Mucosa of gallbladder (tissue), 1 donor: ENCODE results near the gene C2CD3. TPM values are rescaled to one million over a fixed set of nuclear protein-coding genes. Genes with fewer than 3 reads are reported as not detected.

Source experiments
- DNase-seq: peaks from one replicate; pipeline ENCODE4 v3.0.0-alpha.2; 2020; ENCODE audit warnings: low spot score
- total RNA-seq: library from RNA; stranded (reverse); gene quantifications from one replicate; pipeline ENCODE4 v1.2.1, GENCODE V29; 2021
- donor health status: DM: no; HTN: no; CAD: no.

C2CD3 gene
- total RNA-seq, 1 donor from 2014 or later = 24.8 TPM

DNA sequence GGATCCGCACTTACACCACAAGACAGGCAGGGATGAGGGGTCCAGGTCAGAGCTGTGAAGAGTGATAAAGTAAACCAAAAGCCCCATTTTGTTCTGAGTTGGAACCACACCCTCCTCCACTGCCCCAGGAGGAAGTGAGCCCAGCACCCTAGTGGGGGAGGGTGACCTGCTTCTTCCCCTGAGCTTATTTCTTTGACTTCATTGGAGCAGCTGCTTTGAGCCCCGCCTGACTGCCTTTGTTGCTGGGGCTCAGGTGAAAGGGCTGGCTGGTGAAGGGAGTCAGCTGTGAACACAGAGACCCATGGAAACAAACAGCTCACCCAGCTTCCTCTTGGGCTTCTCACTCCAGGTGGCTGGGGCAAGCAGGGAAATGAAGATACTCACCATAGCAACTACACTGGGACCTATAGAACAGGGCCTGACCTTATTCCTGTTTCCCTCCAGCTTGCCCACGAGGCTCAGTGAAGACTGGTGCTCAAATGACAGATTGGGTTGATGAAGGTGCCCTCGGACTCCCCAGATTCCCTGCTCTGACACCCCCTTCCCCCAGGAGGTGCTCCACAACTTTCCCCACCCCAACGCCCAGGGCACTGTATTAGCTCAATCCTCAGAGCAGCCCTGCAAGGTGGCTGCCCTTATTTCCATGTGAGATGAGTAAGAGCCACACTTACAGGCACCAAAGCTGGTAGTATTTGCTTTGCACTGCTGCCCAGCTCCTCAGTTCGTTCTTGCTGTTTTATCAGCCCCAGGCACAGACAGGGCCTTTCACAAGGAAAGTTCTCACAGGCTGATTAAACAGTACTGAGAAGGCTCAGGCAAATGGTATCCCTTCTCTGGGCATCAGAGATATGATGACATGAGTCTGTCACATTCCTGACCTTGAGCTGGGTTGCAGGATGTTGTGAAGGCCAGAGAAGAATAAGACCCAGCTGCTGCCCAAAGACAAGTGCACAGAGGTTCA, 190.5 kb downstream of the C2CD3 start:
- DNase-seq = peak; percentile 57

DNA sequence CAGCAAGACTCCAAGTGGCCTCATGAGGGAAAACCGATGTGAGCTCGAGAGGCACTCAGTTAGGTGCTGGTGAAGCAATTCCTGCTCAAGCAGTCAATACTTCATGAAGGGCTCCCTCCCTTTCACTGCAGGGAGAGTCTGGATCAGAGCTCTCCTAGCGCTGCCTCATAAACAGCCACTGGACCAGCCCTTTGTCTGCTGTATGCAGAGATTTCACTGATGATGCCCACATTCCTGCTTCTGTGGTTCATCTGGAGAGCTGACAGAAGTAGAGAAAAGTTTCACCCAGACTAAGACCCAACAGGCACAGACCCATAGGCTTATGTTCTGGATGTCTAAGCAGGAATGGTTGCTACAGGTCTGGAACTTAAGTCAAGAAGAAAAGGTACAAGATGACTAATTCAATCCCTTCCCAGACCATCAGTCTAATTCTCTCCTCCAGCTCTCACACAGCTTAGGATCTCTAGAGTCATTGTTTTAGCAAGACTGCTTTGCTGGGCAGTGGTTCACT, 192.2 kb downstream of the C2CD3 start:
- DNase-seq = no peak

DNA sequence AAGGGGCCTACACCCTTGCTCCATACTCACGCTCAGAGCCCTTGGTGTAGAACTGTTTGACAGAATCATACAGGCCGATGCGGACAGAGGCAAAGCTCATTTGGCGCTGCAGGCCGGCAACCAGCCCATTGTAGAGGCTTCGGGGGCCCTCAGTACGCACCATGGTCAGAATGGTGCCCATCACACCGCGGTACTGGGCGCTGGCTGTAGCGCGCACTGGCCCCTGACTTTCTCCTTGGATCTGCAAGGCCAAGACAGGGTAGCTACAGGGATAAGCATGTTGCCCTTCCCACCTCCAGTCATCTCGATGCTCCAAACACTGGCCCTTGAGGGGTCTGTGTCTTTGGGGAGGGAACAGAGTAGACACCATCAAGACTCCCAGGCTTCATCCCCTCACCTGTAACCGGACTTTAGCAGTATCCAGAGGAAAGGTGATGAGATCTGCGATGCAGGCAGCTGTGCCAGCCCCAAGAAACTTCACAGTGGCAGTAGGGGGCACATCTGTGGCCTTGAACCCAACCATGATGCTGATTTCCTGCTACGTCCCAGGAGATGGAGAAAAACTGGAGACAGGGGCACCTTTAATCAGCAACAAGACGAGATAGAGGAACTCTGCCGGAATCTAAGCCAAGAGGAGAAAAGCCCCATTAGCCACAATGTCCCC, 192.8 kb downstream of the C2CD3 start:
- no peak for DNase-seq

DNA sequence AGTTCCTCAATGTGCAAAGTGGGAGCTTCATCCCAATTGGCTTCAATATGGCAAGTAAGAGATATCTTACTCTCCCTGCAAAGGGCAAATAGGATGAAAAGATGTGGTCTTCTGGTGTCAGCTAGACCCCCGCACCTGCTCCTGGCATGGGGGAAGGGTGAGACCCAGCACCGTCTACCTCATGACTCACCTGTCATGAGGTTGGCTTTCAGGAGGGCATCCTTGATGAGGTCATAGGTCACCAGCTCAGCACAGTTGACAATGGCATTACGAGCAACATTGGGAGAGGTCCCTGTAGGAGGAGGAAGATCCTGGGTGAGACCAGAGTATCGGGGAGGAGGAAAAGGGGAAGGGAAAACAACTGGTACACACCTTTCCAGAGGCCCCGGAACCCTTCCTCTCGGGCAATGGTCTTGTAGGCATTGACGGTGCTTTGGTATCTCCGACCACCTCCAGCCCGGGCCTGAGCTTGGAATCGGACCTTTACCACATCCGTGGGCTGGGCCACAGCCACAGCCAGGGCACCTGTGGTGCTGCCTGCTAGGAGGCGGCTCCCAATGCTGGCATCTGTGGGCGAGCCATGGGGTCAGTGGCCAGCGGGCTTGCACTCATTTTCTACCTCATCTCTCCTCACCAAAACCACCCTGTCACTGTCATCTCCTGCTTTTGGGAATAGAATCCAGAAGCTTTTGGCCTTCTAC, 194.2 kb downstream of the C2CD3 start:
- DNase-seq = no peak

DNA sequence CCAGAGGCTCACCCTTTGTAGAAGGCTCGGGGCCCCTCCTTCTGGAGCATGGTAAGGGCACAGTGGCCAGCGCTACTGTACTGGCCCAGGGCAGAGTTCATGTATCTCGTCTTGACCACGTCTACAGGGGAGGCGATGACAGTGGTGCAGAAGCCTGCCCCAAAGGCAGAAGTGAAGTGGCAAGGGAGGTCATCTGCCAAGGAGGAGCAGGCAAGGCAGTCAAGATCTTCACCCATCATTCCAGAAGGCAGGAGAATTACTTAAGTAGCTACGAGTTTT, 195.4 kb downstream of the C2CD3 start:
- DNase-seq = no peak

DNA sequence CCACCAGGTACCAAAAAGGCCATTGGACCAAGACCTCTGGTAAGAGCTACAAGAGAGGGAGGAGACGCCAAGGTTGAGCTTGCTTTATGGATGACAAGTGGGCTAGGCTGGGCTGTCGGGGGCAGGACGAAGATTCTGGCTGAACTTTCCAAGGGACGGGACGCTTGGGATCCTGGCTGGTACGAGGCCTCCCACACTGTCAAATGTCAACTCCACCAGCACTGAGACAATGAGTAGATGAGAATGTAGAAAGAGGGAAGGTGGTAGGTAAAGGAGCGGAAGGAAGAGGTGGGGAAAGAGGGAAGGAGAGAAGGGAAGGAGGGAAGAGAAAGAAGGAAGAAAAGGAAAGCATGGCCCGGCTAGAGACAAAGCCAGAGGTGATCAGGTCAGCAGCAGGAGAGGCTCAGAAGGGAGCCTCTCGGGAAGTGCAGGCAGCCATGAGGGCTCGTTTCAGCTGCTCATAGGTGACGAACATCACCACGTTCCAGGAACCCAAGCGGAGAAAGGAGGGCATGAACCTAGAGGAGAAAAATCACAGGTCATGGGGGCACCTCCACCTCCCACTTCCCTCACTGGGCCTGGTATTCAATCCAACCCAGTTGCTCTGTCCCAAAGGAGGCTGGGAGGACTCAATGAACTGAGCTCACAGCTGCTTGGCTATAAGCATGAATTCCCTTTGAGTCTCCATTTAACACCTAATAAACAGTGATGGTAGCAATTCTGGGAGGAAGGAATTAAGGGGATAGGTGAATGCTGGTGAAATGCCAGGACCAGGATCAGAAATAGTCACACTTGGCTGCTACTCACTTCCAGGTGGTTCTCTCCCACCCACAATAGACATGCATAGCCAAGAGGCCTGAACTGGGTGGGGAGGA, 196.0 kb downstream of the C2CD3 start:
- DNase-seq = no peak

DNA sequence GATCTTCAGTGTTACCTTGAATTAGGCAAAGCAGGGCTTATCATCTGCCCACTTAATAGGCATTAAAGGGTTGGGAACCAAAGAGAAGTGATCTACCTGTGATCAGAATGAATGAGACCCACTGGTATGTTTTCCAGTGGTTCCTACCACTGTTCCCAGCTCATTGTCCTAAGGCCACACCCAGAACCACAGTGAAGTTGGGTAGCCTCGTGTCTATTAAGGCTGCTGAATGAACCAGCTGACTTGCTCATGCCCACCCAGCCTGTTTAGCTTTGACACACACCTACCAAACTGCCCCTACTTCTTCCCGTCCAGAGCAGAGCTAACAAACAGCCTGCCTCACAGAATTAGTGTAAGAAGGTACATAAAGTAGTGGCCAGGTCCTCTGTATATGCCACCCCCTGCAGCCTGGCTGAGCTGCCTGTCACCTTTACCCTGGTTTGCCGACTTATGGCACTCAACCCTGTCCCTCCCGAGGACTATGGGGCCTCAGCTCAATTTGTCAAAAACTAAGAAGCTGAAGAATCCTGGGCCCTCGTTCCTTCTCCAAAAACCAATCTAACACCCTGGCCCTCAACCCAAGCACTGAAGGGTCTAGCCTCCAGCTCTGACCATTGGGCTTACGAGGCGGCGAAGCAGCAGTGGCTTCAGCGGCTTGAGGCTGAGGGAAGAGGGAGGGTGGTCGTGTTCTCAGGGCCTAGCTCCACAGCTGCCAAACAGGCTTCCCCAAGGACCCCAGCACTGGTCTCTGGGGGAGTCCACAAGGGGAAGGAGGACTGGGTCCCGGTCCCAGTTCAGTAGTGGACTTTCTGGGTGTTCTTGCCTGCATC, 198.0 kb downstream of the C2CD3 start:
- DNase-seq = no peak

DNA sequence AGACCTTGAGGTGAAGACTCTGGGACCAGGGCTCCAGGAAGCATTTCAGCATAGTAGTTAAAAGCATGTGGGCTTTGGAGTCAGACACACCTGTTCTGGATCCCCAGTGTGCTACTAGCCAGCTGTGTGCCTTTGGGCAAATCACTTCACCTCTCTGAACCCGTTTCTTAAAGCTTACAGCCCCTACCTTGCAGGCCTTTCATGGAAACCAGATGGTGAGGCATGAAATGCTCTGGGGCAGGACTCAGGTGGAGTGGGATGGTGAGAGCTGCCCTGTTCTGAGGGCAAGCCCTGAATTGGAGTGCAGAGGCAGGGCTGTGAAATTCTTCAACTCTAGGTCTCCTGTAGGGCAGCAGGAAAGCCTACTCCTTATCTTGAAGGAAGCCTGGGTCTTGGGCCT, 198.6 kb downstream of the C2CD3 start:
- no peak for DNase-seq

DNA sequence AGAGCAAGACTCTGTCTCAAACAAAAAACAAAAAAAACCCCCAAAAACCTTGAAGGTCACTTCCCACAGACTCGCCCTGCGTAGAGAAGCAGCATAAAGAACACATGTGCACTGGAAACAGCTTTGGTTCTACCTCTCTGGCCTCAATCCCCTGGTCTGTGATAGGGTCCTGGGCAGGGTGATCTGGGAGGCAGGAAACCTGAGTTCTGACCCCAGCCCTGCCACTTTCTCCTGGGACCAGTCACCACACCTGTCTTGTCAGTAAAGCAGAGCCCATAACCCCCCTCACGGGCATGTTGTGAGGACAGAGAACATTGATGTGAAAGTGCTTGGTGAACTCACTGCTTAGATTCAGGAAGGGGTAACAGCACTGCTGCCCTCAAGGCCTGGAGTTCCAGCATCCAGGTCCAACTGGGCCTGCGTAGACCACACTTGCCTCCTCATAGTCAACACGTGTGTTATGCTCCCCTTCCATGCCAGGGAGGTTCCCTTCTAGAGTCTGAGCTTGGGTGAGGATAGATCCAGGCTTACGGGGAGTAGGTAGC, 199.6 kb downstream of the C2CD3 start:
- no peak for DNase-seq

DNA sequence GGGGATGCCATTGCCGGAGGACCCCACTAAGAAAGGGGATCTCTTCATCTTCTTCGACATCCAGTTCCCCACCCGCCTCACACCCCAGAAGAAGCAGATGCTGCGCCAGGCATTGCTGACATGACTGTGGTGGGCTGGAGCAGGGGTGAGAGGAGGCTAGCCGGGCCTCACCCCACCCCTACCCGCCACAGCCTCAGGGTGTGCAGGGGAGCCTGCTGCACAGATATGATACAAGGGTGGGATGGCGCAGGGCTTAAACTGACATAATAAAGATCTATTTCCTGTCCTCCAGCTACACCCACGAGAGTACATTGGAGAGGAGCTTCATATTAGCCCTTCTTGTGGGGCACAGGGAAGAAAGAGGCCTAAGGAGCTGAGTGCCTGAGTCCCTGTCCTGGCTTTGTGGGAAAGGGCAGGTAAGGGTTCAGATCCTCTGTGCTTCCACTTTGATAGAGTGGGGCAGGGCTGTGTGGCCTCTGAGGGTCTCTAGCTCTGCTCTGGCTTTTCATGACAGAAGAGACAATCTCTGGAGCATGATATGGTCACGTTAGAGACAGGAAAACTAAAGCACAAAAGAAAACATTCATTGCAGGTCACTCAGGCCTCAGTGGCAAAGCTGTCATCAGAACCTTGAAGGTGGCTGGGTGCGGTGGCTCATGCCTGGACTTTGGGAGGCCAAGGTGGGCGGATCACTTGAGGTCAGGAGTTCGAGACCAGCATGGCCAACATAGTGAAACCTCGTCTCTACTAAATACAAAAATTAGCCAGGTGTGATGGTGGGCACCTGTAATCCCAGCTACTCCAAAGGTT, 200.6 kb downstream of the C2CD3 start:
- DNase-seq = no peak

DNA sequence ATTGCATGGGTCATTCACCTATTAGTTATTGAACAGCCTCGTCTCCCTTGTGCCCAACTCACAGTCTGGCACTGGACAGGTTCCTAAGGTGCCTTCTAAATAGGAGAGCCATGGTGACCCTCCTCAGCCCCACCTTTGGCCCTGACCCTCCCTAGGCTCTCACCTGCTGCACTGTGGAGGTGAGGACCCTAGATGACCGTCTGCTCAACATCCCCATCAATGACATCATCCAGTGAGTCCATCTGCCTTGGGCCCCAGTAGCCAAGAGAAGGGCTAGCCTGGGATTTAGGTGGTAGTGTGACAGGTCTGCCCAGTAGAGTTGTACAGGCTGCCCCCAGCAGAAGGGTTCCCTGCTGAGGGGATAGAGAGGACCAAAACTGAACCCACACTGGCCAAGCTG, 201.7 kb downstream of the C2CD3 start:
- no peak for DNase-seq

DNA sequence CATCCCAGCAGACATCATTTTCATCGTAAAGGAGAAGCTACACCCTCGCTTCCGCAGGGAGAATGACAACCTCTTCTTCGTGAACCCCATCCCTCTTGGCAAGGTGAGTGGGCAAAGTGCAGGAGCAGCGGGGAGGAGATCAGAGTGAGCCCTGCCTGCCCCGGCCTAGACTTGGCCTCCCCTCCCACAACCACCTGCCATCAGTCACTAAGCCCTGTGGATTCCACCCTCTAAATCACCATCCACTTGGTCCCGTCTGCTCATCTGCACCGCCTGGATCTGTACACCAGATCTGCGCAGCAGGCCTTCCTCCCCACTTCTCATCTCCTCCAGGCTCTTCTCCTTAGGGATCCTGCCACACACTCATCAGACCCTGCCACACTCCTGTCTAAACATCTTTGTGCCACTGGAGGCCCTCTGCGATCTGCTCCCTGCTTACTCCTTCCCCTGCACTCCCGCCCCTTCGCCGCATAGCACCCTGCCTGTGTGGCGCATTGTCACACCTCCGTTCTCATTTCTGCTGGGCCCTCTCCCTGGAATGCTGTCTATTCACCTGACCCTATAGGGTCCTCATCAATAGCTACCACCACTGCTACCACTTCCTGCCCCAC, 202.3 kb downstream of the C2CD3 start:
- DNase-seq = no peak

DNA sequence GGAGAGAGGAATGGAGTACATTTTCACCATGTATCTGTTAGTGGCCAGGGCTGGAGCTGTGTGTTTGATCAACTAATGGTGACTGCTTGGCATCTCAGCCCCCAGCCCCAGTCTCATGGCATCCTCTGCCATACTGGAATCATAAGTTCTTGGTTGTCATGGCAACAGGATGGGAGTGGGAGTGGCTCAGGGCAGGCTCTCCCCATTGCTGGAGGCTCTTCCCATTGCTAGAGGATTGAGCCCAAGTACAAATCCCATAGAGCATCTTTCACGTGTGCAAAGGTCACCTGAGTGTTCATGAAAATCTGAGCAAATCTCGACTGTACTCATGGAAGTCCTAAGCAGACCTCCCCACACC, 205.1 kb downstream of the C2CD3 start:
- no peak for DNase-seq

DNA sequence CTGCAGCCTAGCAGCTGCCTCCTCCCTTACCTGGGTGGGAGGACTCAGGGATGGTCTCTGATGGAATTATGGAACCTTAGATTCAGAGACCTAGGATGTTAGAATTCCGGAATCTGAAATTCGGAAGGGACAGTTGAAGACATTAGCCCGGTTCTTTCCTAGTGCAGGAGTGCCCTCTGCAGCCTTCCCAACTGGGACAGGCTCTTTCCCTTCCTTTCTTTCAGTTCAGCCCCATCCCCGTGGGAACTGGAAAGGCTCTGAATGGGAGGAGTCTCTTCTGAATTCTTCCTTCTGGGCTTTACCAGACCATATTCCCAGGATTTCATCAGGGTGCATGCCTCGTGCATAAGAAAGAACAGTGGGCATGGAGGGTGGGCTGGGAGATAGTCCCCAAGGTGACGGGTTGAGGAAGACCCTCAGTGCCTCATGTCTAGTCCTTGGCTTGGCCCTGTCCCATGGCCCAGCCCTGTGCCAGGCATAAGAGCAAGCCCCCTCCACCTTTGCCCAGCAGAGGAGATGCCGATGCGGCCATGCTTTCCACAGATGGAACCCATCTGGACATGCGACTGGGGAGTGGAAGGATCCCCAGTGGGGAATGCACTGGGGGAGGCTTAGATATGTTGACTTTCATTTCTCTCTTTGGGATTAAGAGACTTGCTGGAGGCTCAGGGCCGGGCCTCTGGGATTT, 205.6 kb downstream of the C2CD3 start:
- DNase-seq = no peak

DNA sequence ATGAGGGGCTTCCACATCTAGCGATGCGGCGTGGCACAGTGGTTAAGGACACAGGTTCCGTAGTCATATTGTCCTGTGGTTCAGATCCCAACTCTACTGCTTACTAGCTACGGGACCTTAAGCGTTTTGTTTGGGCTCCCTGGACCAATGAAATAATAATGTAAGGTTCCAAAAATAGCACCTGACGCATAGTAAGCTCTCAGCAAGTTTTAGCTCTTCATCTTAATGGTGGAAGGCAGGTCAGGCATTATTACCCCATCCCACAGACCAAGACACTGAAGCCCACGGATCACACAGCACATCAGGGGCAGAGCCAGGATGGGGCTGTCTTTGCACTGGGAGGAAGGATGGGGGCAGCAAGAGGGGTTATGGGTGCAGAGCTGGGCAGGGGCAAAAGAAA, 206.9 kb downstream of the C2CD3 start:
- DNase-seq = no peak
